ENCODE data around the gene SLC25A2.
"Not testable (repeated sequence)": the region's sequence is repeated elsewhere in the genome, so short reads cannot be mapped to it uniquely, and the experiment has no call there.

SLC25A2 gene

GRCh38 chr5:141303756-141304155, at the start of gene SLC25A2:
TSS of gene SLC25A2 (minus strand) at chr5:141304049. CDS start at chr5:141303865, 184 bp downstream.
- H3K27ac Mint-ChIP-seq = no peak within 1 kb of the TSS
- peaks cover 69% of the 10 kb centered on the region for H3K36me3 Mint-ChIP-seq (ENCODE audit: low read depth)
- H3K4me3 Mint-ChIP-seq = no peak within 1 kb of the TSS
- no peaks in the 10 kb centered on the region for H3K4me1 Mint-ChIP-seq (ENCODE audit: low read depth)
- no peaks in the 10 kb centered on the region for H3K27me3 Mint-ChIP-seq
- no peak for DNase-seq
- H3K9me3 Mint-ChIP-seq = peaks cover 60% of the 10 kb centered on the region

GRCh38 chr5:141351591-141351990, 47.7 kb upstream of the SLC25A2 start:
- DNase-seq = no peak
- peaks cover 46% of the 10 kb centered on the region for H3K9me3 Mint-ChIP-seq
- H3K36me3 Mint-ChIP-seq (ENCODE audit: low read depth) = peaks cover 7% of the 10 kb centered on the region
- no peak overlapping the region for H3K27ac Mint-ChIP-seq
- peaks cover 92% of the 10 kb centered on the region for H3K27me3 Mint-ChIP-seq
- H3K4me3 Mint-ChIP-seq = no peak overlapping the region
- no peaks in the 10 kb centered on the region for H3K4me1 Mint-ChIP-seq (ENCODE audit: low read depth)

GRCh38 chr5:141349917-141350619, 46.2 kb upstream of the SLC25A2 start, which contains the start of gene PCDHGB1:
TSS of gene PCDHGB1 (plus strand) at chr5:141350099. CDS start at chr5:141350261, 162 bp downstream.
- Mint-ChIP-seq H3K27ac (no peak within 1 kb of the TSS), H3K9me3 (peaks cover 38% of the 10 kb centered on the region), H3K4me3 (peak within 1 kb of the TSS; percentile 47), H3K36me3 (ENCODE audit: low read depth) (peaks cover 8% of the 10 kb centered on the region), H3K27me3 (peaks cover 89% of the 10 kb centered on the region), H3K4me1 (ENCODE audit: low read depth) (no peaks in the 10 kb centered on the region)
- no peak for DNase-seq

- H3K27ac Mint-ChIP-seq; H3K4me3 Mint-ChIP-seq; DNase-seq; H3K4me1 Mint-ChIP-seq (ENCODE audit: low read depth): not testable (repeated sequence)
- Mint-ChIP-seq H3K9me3 (peaks cover 62% of the 10 kb centered on the region), H3K36me3 (ENCODE audit: low read depth) (peaks cover 14% of the 10 kb centered on the region), H3K27me3 (peaks cover 91% of the 10 kb centered on the region)
These were observed 42.2 kb upstream of the SLC25A2 start for GRCh38 chr5:141346017-141346416.

GRCh38 chr5:141345327-141345726, 41.5 kb upstream of the SLC25A2 start:
- Mint-ChIP-seq H3K27me3 (peaks cover 89% of the 10 kb centered on the region), H3K4me1 (ENCODE audit: low read depth) (peaks cover 4% of the 10 kb centered on the region), H3K27ac (no peak overlapping the region), H3K9me3 (peaks cover 58% of the 10 kb centered on the region), H3K36me3 (ENCODE audit: low read depth) (peaks cover 15% of the 10 kb centered on the region), H3K4me3 (no peak overlapping the region)
- DNase-seq = no peak

GRCh38 chr5:141343953-141344463, 40.2 kb upstream of the SLC25A2 start:
- peaks cover 63% of the 10 kb centered on the region for H3K9me3 Mint-ChIP-seq
- peaks cover 92% of the 10 kb centered on the region for H3K27me3 Mint-ChIP-seq
- peaks cover 20% of the 10 kb centered on the region for H3K36me3 Mint-ChIP-seq (ENCODE audit: low read depth)
- H3K4me3 Mint-ChIP-seq = peak overlapping the region; percentile 48
- H3K27ac Mint-ChIP-seq = no peak overlapping the region
- DNase-seq = no peak
- peaks cover 4% of the 10 kb centered on the region for H3K4me1 Mint-ChIP-seq (ENCODE audit: low read depth)

- no peak for DNase-seq
- peaks cover 63% of the 10 kb centered on the region for H3K9me3 Mint-ChIP-seq
- peak within 1 kb of the TSS; percentile 48 for H3K4me3 Mint-ChIP-seq
- no peak within 1 kb of the TSS for H3K27ac Mint-ChIP-seq
- peaks cover 23% of the 10 kb centered on the region for H3K36me3 Mint-ChIP-seq (ENCODE audit: low read depth)
- peaks cover 92% of the 10 kb centered on the region for H3K27me3 Mint-ChIP-seq
- peaks cover 4% of the 10 kb centered on the region for H3K4me1 Mint-ChIP-seq (ENCODE audit: low read depth)
These were observed 39.5 kb upstream of the SLC25A2 start, which contains the start of gene PCDHGA3 for GRCh38 chr5:141343242-141343952. TSS of gene PCDHGA3 (plus strand) at chr5:141343829. CDS start at chr5:141344034, 205 bp downstream.

- DNase-seq = no peak
- Mint-ChIP-seq H3K4me1 (ENCODE audit: low read depth) (peaks cover 4% of the 10 kb centered on the region), H3K36me3 (ENCODE audit: low read depth) (peaks cover 24% of the 10 kb centered on the region), H3K4me3 (no peak overlapping the region), H3K27me3 (peaks cover 94% of the 10 kb centered on the region), H3K9me3 (peaks cover 66% of the 10 kb centered on the region), H3K27ac (no peak overlapping the region)
These were observed 38.9 kb upstream of the SLC25A2 start for GRCh38 chr5:141342773-141343172.

- DNase-seq; H3K4me1 Mint-ChIP-seq (ENCODE audit: low read depth); H3K4me3 Mint-ChIP-seq; H3K27ac Mint-ChIP-seq: not testable (repeated sequence)
- Mint-ChIP-seq H3K27me3 (peaks cover 94% of the 10 kb centered on the region), H3K9me3 (peaks cover 74% of the 10 kb centered on the region), H3K36me3 (ENCODE audit: low read depth) (peaks cover 24% of the 10 kb centered on the region)
These were observed 37.0 kb upstream of the SLC25A2 start for GRCh38 chr5:141340781-141341354.

- H3K4me3 Mint-ChIP-seq = no peak within 1 kb of the TSS
- H3K36me3 Mint-ChIP-seq (ENCODE audit: low read depth) = peaks cover 17% of the 10 kb centered on the region
- H3K4me1 Mint-ChIP-seq (ENCODE audit: low read depth) = peaks cover 4% of the 10 kb centered on the region
- DNase-seq = no peak
- no peak within 1 kb of the TSS for H3K27ac Mint-ChIP-seq
- peaks cover 94% of the 10 kb centered on the region for H3K27me3 Mint-ChIP-seq
- H3K9me3 Mint-ChIP-seq = peaks cover 74% of the 10 kb centered on the region
These were observed 34.9 kb upstream of the SLC25A2 start, which contains the start of gene PCDHGA2 for GRCh38 chr5:141338538-141339306. TSS of gene PCDHGA2 (plus strand) at chr5:141338760.

- not testable (repeated sequence) for H3K27ac Mint-ChIP-seq; DNase-seq; H3K4me3 Mint-ChIP-seq; H3K4me1 Mint-ChIP-seq (ENCODE audit: low read depth)
- H3K9me3 Mint-ChIP-seq = peaks cover 62% of the 10 kb centered on the region
- H3K36me3 Mint-ChIP-seq (ENCODE audit: low read depth) = peaks cover 23% of the 10 kb centered on the region
- peaks cover 92% of the 10 kb centered on the region for H3K27me3 Mint-ChIP-seq
These were observed 28.7 kb upstream of the SLC25A2 start for GRCh38 chr5:141332571-141332970.

GRCh38 chr5:141330299-141331080, 26.6 kb upstream of the SLC25A2 start, which contains the start of gene PCDHGA1:
TSS of gene PCDHGA1 (plus strand) at chr5:141330514.
- peaks cover 86% of the 10 kb centered on the region for H3K27me3 Mint-ChIP-seq
- DNase-seq = no peak
- peaks cover 6% of the 10 kb centered on the region for H3K4me1 Mint-ChIP-seq (ENCODE audit: low read depth)
- H3K9me3 Mint-ChIP-seq = peaks cover 52% of the 10 kb centered on the region
- H3K36me3 Mint-ChIP-seq (ENCODE audit: low read depth) = peaks cover 23% of the 10 kb centered on the region
- peak within 1 kb of the TSS; percentile 12 for H3K4me3 Mint-ChIP-seq
- H3K27ac Mint-ChIP-seq = no peak within 1 kb of the TSS

GRCh38 chr5:141328231-141328630, 24.4 kb upstream of the SLC25A2 start:
- no peak overlapping the region for H3K4me3 Mint-ChIP-seq
- peaks cover 22% of the 10 kb centered on the region for H3K36me3 Mint-ChIP-seq (ENCODE audit: low read depth)
- no peak overlapping the region for H3K27ac Mint-ChIP-seq
- peaks cover 65% of the 10 kb centered on the region for H3K27me3 Mint-ChIP-seq
- peaks cover 6% of the 10 kb centered on the region for H3K4me1 Mint-ChIP-seq (ENCODE audit: low read depth)
- DNase-seq = no peak
- peaks cover 45% of the 10 kb centered on the region for H3K9me3 Mint-ChIP-seq
